GM18867 (cell line): ENCODE data around the gene FOXC1.

Experiments
- ATAC-seq: cut with Tn5 transposase; IDR thresholded peaks from one replicate; pipeline ENCODE4 v1.9.1; 2021; ENCODE audit warnings: mild to moderate bottlenecking, moderate library complexity; ENCODE audit not compliant: unreplicated experiment

FOXC1 gene

GRCh38 chr6:1609648-1610496 is at the start of gene FOXC1:
Gene FOXC1 (plus strand): TSS chr6:1609915. CDS start chr6:1610446, 531 bp downstream.
- peak; percentile 75 for ATAC-seq

GRCh38 chr6:1560281-1561058 is 49.2 kb upstream of the FOXC1 start:
- ATAC-seq: no peak

DNA sequence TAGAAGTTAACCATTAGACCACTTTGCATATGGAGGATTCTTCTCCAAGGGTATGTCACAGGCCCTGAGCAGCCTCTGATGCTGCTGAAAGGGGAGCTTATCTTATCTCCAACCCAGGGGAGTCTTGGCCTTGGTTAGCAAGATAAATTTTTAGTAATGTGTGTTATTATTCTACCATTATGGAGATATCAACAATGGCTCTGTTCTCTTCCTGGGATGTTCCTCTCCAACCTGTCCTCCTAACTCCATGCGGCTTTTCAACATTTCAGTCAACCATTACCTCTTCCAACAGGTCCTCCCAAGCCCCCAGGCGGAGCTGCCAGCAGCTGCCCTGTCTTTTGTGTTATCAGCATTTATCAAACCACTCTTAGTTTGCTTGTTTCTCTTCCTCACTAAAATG is 48.4 kb upstream of the FOXC1 start:
- ATAC-seq: no peak

- ATAC-seq: no peak
These were observed 47.4 kb upstream of the FOXC1 start for GRCh38 chr6:1562171-1562955.

GRCh38 chr6:1569377-1569776 is 40.3 kb upstream of the FOXC1 start:
- ATAC-seq: no peak

DNA sequence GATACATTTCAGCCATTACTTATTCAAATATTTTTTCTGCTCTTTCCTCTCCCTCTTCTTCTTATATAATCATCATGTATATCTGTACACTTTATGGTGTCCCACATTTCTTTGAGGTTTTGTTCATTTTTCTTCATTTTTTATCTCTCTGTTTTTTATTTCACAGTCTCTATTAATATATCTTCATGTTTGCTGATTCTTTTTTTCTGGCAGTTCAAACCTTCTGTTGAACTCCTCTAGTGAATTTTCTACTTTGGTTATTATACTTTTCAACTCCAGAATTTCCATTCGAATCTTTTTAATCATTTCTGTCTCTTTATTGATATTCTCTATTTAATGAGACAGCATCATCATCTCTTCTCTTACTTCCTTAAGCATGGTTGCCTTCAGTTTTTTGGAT is 38.9 kb upstream of the FOXC1 start:
- ATAC-seq: no peak

- ATAC-seq: no peak
These were observed 36.8 kb upstream of the FOXC1 start for GRCh38 chr6:1572892-1573291.

DNA sequence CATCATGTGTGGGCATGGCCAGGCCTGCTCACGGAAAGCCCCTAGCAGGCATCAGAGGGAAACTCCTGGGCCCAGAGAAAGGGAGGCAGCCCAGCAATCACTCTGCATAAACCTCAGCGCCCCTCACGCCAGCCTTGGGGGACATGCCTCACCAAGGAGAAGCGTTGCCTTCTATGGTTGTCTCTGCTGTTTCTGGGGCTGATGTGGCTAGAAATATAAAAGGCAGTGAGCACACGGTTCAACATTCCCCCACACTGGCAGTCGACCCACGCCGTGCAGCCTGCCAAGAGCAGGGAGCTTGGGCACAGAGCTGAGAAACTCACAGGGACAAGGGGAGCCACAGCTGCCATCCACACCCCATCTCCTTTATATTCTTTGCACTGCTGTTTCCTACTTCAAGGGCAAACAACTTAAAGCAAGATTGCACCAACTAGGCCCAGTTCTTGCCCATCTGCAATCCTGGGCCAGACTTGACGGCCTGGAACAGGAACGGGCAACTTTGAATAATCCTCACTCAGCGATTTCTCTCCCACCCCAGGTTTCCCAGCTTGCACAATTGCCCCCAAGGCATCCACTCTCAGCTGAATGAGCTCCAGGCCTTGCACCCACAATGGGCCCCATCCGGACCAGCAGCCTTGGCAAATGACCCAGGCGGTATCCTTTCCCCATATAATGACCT is 35.5 kb upstream of the FOXC1 start:
- no peak for ATAC-seq

DNA sequence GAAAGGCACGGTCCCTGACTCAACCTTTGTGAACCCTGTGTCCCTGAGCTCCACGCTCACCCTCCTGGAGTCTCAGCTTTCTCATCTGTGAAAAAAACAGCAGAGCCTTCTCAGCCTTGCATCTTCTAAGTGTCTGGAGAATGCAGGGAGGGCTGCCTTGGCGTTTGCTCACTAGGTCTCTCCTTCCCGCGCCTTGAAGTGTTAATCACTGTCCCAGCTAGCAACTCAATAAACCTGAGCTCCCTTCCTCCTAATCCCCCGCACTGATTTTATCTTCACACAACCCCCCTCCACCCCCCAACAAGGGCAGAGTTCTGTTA is 34.9 kb upstream of the FOXC1 start:
- no peak for ATAC-seq

DNA sequence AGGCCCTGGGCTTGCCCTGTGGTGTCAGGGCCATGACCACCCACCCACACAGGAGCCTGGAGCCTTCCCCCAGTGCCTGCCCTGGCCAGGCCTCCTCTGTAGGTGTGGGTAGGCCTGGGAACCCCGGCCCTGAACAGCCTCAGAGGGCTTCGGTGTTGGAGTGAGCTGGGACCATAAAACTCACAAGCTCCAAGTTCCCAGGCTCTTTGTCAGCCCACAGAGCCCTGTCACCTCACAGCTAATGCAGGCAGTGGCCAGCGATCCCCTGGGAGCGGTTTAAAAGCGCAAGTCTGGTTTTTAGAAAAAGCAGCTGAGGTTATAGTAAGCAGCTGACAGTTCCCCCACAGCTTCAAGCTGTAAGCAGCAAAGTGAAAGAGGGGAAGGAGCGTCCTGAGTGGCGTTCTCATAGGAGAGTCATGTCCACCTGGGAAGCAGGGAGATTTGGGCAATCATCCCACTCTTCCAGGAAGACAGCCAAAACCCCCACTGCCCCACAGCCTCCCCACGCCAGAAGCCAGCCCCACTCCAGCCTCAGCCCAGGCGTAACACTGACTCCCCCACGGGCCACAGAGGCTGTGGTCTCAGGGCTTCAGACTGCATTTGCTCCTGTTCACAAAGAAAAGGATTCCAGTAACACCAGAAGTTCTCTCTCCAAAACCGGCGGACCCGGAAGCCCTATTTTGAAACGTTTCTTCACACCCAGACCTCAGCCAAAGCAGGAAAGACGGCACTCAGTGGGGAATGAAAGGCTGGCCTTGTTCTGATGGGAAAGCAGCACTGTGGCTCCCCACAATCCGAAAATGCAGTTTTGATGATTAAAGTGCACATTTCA is 34.3 kb upstream of the FOXC1 start:
- peak; percentile 59 for ATAC-seq

DNA sequence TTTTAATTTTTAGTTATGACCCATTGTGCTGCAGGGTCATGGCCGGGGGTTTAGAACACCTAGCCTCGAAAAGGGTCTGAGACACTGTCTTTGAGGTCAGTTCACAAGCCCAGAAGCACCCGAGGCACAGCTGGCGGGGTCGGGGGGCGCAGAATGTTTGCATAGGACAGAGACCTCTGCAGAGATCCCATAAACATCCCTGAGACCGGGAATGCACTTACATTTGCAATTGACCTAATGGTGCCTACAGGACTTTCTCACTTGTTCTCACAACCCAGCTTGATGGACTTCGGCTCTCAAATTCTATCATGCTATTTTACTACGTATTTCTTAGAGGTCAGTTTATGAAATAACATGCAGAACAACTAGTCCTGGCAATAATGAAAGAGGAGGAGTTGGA is 33.5 kb upstream of the FOXC1 start:
- no peak for ATAC-seq

- ATAC-seq: no peak
These were observed 33.0 kb upstream of the FOXC1 start for GRCh38 chr6:1576711-1577110.

DNA sequence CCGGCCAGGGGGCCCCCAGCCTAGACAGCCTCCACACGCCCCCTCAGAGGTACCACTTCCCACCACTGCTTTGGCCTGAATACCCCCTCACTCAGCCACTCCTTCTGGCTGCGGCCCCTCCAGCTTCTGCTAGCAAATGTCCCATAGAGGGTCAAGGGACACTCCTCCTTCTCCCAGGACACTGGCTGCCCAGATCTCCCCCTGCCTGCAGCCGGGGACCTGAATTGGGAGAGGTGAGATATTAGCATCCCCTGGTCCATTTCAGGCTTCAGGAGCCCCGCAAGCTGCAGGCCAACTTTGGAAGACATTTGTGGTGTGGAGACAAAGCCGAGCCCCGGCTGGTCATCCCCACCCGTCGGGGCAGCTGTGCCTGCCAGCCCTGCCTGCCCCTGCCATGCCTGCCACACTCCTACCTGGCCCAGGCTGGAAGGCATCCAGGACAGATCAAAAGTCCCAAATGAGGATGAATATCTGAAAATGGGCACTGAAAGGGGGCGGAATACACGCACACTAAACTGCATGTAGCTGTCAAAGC is 32.5 kb upstream of the FOXC1 start:
- no peak for ATAC-seq

DNA sequence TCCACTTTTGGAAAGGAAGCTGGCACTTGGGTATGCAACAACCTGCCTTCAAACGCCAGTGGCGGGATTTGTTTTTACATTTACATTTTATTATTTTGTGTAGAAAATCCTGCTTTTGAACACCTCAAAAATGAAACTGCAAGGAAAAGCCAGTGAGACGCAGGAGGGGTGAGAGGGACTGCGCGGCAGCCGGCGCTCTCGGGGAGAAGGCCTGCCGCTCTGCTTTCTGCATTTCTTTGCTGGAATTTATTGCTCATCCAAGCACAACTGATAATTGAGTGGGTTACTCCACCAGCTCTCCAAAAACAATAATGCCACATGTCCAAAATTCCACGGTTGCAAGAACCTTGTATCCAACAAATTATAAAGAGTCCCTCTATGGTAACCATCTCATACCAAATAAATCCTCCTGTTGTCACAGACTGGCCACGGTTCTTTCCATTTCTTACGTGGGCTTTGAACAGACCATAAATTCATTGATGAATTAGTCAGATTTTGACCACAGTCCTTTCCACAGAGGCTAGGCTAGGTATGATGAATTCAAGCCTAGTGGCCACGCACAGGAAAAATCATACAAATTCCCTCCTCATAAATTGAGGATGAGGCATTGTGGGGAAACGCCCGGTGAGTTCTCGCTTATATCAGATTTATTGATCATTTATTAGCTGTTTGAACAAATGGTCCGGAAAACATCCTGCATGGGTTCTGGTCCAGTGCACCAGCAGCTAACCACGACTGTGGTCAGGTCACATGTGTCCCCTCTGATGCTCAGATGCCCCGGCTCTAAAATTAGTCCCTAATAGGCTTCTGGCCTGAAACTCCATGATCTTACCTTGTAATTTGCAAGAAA is 31.6 kb upstream of the FOXC1 start:
- peak; percentile 60 for ATAC-seq

- no peak for ATAC-seq
These were observed 30.6 kb upstream of the FOXC1 start for GRCh38 chr6:1579096-1579495.

DNA sequence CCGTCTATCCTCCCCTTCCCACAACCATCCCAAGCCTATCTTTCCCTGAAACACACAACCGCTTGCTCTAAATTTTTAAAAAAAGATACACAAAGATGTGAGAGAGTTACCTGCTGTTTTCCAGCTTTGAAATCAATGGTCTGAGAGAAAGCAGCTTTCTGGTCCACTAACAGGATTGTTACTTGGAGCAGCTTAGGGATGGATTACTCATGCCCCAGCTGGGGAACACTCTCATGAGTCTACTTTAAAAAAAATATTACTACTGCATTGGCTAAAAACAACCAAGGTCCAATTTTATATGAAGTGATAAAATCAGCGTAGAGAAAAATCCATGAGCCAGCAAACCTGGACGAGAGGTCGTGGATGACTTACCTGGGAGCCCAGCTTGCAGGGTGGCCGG is 29.6 kb upstream of the FOXC1 start:
- ATAC-seq: no peak

DNA sequence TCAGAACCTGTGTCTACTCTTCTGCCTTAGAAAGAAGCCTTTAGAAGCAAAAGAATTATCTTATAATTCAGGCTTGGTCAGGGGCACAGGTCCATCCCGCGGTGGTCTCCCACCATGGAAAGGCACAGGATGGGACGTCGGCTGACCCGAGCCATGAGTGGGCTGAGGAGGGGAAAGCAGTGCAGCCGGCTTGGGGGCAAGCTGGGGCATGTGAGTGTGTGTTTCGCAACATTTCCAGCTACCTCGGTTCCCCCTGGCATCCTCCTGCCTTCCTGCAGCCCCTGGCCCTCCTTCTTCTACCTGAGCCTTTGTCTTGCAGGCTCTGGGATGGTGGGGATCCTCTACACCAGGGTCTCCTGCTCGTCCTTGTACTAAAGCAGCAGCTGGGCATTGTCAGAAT is 29.1 kb upstream of the FOXC1 start:
- no peak for ATAC-seq

DNA sequence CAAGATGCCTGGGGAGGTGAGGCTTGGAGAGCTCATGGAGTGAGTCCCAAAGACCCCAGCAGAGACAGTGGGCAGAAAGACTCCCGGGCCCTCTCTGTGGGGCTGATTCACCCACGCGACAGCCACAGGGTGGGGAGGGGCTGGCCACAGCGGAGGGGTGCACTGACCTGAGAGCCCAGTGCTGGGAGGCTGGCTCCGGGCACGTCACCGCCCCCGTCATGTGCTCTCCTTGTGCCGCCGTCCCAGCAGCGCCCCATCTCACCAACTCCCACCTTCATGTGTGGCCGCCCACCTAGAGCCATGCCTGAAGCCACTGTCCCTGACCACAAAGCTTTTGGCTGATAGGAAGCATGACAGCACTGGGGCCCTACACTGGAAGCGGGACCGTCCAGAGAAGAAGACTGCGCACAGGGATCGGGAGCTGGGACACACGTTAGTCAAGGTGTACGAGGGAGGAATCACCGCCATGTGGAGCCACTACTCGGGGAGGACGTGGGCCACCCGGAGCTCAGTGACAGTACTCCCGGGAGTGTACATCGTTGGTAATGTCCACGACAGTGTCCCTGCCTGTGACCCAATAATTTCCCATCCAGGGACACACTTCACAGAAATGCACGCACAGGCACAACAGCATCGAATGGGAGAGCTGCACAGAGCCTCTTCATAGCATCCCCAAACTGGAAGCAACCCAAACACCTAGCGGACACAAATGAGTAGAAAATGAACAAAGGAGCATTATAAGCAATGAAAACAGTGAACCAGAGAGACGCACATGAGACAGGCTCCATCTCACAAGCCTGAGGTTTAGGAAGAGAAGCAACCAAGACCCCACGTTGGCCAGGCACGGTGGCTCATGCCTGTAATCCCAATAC is 28.4 kb upstream of the FOXC1 start:
- ATAC-seq: no peak
